Measurements from ENCODE around the gene SPIRE1.

The SPIRE1 gene

DNA sequence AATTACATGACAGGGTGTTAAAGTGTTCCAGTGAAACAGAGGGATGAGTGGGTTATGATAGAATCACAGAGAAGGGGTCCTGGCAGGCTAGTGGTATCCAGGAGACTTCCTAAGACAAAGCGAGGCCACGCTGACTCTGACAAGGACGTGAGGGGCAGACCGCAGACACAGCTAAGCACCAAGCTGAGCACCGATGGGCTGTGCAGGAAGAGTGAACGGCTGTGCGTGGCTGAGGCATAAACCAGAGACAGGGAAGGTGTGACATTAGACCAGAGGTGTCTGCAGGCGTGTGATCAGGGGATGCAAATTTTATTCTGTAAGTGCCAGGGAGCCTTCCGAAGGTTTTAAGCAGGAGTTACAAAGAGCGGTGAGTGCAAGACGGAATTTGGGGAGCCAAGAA lies 180.3 kb downstream of the SPIRE1 start:
- WGBS, 2 experiments: 82 to 83% methylated on average over 11 of the region's 11 CpGs

DNA sequence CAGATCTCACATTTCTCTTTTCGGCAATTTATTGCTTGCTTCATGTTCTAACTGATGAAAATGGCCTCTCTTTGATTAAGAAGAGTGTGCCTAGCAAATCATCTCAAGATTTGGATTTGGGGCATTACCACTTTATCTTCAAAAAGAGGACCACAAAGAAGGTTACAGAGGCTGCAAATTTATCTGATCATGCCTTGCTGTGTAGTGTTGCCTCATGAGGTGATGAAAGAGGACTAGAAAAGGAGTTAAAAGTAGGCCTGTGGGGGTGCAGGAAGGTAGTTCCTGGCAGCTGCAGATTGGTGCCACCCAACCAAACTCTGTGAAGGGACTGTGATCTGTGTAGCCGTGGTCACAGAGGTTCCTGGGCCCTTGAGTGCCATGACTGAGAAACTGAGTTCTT lies 181.0 kb downstream of the SPIRE1 start:
- Histone ChIP-seq H3K27ac (ENCODE audit: insufficient read depth, low read depth, low read length, poor library complexity, severe bottlenecking) (no peak overlapping the region), H3K36me3 (ENCODE audit: control insufficient read depth, insufficient read depth, low read length) (no peaks in the 10 kb centered on the region), H3K4me3 (ENCODE audit: insufficient read depth, low read depth, low read length) (no peak overlapping the region), H3K9me3 (ENCODE audit: control insufficient read depth, low read length) (no peaks in the 10 kb centered on the region), H3K4me1 (ENCODE audit: control insufficient read depth, insufficient read depth, low read length) (peaks cover 4% of the 10 kb centered on the region), H3K27me3 (ENCODE audit: control insufficient read depth, insufficient read depth, low read length, poor library complexity, severe bottlenecking) (no peaks in the 10 kb centered on the region)
- 89 to 95% methylated on average over 2 of the region's 2 CpGs for WGBS, 2 experiments

More for the DNA sequence above, 180.3 kb downstream of the SPIRE1 start:
- Histone ChIP-seq H3K9me3 (ENCODE audit: control insufficient read depth, low read length) (no peaks in the 10 kb centered on the region), H3K27me3 (ENCODE audit: control insufficient read depth, insufficient read depth, low read length, poor library complexity, severe bottlenecking) (no peaks in the 10 kb centered on the region), H3K27ac (ENCODE audit: insufficient read depth, low read depth, low read length, poor library complexity, severe bottlenecking) (no peak overlapping the region), H3K4me3 (ENCODE audit: insufficient read depth, low read depth, low read length) (no peak overlapping the region), H3K36me3 (ENCODE audit: control insufficient read depth, insufficient read depth, low read length) (no peaks in the 10 kb centered on the region), H3K4me1 (ENCODE audit: control insufficient read depth, insufficient read depth, low read length) (peaks cover 4% of the 10 kb centered on the region)

DNA sequence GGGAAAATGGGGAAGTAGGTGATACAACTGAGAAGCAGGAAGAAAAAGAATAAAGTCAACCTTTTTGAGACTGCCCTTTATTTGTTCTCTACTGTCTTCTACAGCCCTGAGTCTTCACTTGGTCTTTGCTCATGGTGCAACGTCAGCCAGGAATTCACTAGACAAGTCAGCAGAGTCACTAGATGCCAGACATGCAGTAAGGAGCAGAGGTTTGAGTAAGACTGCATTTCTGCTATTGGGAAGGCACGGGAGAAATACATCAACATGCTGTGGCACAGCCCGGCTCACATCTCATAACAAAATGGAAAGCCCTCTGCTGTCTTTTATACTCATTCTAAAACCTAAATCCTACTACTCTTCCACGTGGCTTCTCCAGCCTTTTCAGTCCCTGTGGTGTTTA lies 183.0 kb downstream of the SPIRE1 start:
- Histone ChIP-seq H3K4me1 (ENCODE audit: control insufficient read depth, insufficient read depth, low read length) (no peaks in the 10 kb centered on the region), H3K27ac (ENCODE audit: insufficient read depth, low read depth, low read length, poor library complexity, severe bottlenecking) (no peak overlapping the region), H3K4me3 (ENCODE audit: insufficient read depth, low read depth, low read length) (no peak overlapping the region), H3K27me3 (ENCODE audit: control insufficient read depth, insufficient read depth, low read length, poor library complexity, severe bottlenecking) (no peaks in the 10 kb centered on the region), H3K36me3 (ENCODE audit: control insufficient read depth, insufficient read depth, low read length) (no peaks in the 10 kb centered on the region), H3K9me3 (ENCODE audit: control insufficient read depth, low read length) (no peaks in the 10 kb centered on the region)
- WGBS, 2 experiments: 87 to 89% methylated on average over 4 of the region's 4 CpGs

DNA sequence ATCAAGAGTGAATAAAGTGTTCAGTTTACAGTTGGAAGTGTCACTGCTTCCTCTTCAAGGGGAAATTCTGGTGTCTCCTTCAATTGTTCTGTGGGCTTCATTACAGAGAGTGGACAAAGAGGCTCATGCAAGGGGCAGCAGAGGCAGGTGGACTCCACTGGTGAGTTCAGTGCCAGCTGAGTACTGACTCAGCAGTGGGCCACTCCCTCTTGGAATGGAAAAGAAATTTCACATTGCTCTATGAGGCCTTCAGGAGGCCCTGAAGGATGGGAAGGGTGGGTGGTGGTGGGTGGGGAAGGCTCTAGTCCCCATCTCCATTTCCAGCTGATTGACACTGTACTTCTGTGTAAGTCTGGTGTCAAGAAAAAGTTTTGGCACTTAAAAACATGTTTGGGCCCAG lies 183.8 kb downstream of the SPIRE1 start:
- Histone ChIP-seq H3K36me3 (ENCODE audit: control insufficient read depth, insufficient read depth, low read length) (no peaks in the 10 kb centered on the region), H3K27me3 (ENCODE audit: control insufficient read depth, insufficient read depth, low read length, poor library complexity, severe bottlenecking) (no peaks in the 10 kb centered on the region), H3K27ac (ENCODE audit: insufficient read depth, low read depth, low read length, poor library complexity, severe bottlenecking) (no peak overlapping the region), H3K4me1 (ENCODE audit: control insufficient read depth, insufficient read depth, low read length) (no peaks in the 10 kb centered on the region), H3K9me3 (ENCODE audit: control insufficient read depth, low read length) (no peaks in the 10 kb centered on the region), H3K4me3 (ENCODE audit: insufficient read depth, low read depth, low read length) (no peak overlapping the region)

DNA sequence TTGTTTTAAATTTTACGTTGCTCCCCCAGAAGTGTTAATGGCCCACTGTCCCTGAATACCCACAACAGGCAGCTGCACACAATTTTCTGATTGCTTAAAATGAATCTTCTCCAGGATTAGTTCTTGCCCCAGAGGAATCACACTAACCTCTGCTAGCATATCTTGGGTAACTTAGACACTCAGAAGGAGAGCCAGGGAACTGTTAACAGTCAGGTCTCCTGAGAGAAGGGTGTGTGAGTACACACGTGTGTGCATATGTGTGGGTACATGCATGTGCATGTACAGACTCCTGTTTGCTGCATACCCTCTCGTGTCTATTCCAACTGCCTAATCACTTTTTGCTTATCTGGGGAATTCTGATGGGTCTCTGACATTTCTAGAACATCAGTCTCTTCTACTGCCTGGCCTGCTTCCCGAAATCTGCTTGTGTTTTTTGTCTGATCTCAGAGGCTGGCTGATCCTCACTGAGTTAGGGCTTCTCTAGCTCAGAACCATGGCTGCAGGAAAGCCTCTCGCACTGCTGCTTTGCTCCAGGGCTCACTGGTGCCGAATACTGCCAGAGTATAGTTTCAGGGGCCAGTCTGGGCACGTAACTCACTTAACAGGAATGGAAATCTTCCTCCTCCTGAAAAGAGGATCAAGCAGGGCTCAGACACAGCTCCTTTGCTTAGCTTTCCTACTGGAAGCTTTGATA lies 187.4 kb downstream of the SPIRE1 start:
- Histone ChIP-seq H3K27ac (ENCODE audit: insufficient read depth, low read depth, low read length, poor library complexity, severe bottlenecking) (peak overlapping the region; percentile 33), H3K36me3 (ENCODE audit: control insufficient read depth, insufficient read depth, low read length) (no peaks in the 10 kb centered on the region)
- WGBS, 2 experiments: 89% methylated on average over 7 of the region's 7 CpGs

DNA sequence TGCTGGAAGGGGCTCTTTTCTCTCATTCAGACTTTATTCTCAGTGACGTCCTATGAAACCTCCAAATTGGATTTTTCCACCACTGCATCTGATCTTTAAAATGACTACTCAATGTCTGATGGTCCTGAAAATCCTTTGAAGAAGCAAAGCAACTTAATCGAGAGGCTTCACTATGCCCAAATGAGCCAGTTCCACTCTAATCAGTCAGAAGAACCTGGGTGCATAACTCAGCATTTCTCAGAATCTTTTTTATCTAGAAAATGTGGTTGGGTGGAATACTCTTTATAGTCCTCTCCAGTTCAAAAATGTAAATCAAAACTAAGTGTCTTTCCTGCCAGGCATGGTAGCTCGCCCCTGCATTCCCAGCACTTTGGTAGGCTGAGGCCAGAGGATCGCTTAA lies 189.5 kb downstream of the SPIRE1 start:
- Histone ChIP-seq H3K4me3 (ENCODE audit: insufficient read depth, low read depth, low read length) (no peak overlapping the region), H3K27me3 (ENCODE audit: control insufficient read depth, insufficient read depth, low read length, poor library complexity, severe bottlenecking) (no peaks in the 10 kb centered on the region), H3K9me3 (ENCODE audit: control insufficient read depth, low read length) (no peaks in the 10 kb centered on the region), H3K36me3 (ENCODE audit: control insufficient read depth, insufficient read depth, low read length) (no peaks in the 10 kb centered on the region), H3K4me1 (ENCODE audit: control insufficient read depth, insufficient read depth, low read length) (no peaks in the 10 kb centered on the region), H3K27ac (ENCODE audit: insufficient read depth, low read depth, low read length, poor library complexity, severe bottlenecking) (no peak overlapping the region)
- 89 to 94% methylated on average over 4 of the region's 4 CpGs for WGBS, 2 experiments

More for the DNA sequence above, 187.4 kb downstream of the SPIRE1 start:
- Histone ChIP-seq H3K4me3 (ENCODE audit: insufficient read depth, low read depth, low read length) (no peak overlapping the region), H3K4me1 (ENCODE audit: control insufficient read depth, insufficient read depth, low read length) (no peaks in the 10 kb centered on the region), H3K9me3 (ENCODE audit: control insufficient read depth, low read length) (no peaks in the 10 kb centered on the region), H3K27me3 (ENCODE audit: control insufficient read depth, insufficient read depth, low read length, poor library complexity, severe bottlenecking) (no peaks in the 10 kb centered on the region)

DNA sequence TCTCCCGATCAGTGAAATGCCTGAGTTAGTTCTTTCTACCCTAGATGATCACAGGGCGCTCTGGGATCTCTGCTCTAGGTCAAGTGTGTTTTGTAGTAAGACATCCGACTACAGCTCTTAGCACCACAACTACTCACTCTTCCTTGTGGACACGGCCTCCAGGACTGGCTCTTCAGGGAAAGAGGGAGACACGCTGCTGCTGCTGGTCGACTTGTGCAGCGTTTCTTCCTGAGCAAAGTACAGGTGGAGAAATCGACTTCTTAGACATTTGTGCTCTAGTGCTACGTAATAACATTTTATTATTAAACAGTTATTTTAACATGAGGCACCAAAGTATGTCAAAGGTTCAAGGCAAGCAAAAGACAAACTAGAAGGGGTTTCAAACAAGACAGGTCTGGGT lies 193.2 kb downstream of the SPIRE1 start:
- Histone ChIP-seq H3K27ac (ENCODE audit: insufficient read depth, low read depth, low read length, poor library complexity, severe bottlenecking) (no peak overlapping the region), H3K27me3 (ENCODE audit: control insufficient read depth, insufficient read depth, low read length, poor library complexity, severe bottlenecking) (no peaks in the 10 kb centered on the region), H3K36me3 (ENCODE audit: control insufficient read depth, insufficient read depth, low read length) (no peaks in the 10 kb centered on the region), H3K4me1 (ENCODE audit: control insufficient read depth, insufficient read depth, low read length) (no peaks in the 10 kb centered on the region), H3K4me3 (ENCODE audit: insufficient read depth, low read depth, low read length) (no peak overlapping the region), H3K9me3 (ENCODE audit: control insufficient read depth, low read length) (no peaks in the 10 kb centered on the region)
- 93% methylated on average over 8 to 9 of the region's 9 CpGs for WGBS, 2 experiments

DNA sequence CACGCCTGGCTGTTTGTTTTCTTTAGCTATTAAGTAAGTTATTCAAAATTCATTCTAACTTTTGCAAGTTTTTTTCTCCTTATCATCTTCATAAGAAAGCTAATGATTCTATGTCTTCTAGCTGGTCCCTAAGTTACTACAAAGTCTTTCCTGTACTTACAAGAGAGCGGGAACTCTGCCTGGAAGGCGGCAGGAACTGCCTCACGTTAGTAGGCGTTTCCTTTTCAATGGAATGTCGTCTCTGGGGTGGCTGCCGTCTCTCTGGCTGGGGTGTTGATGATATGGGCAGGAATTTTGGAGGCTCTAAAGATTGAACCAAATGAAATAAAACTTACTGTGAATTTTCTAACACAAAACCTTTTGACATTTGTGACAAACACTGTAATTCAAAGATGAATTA lies 194.7 kb downstream of the SPIRE1 start:
- H3K9me3 ChIP-seq (ENCODE audit: control insufficient read depth, low read length): no peaks in the 10 kb centered on the region
- no peaks in the 10 kb centered on the region for H3K36me3 ChIP-seq (ENCODE audit: control insufficient read depth, insufficient read depth, low read length)
- 76 to 82% methylated on average over 6 to 7 of the region's 7 CpGs for whole genome bisulfite sequencing, 2 experiments
- no peak overlapping the region for H3K4me3 ChIP-seq (ENCODE audit: insufficient read depth, low read depth, low read length)
- H3K4me1 ChIP-seq (ENCODE audit: control insufficient read depth, insufficient read depth, low read length): no peaks in the 10 kb centered on the region
- no peak overlapping the region for H3K27ac ChIP-seq (ENCODE audit: insufficient read depth, low read depth, low read length, poor library complexity, severe bottlenecking)
- no peaks in the 10 kb centered on the region for H3K27me3 ChIP-seq (ENCODE audit: control insufficient read depth, insufficient read depth, low read length, poor library complexity, severe bottlenecking)

DNA sequence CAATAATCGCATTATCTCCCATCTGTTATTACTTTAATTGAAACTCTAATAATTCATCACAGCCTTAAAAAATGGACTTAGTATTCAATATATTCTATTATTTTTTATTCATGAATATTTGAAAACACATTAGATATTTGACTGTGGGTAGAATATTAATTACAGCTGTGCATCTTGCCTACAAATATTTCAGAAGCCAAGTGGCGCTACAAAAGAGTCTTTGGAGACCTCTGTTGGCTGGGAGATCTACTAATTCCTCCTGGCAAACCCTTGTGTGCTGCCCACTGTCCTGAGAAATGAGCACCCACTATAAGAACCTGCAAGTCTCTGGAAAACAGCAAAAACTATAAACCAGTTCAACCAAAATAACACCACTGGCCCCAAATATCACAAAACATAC lies 195.7 kb downstream of the SPIRE1 start:
- no peak overlapping the region for H3K4me3 ChIP-seq (ENCODE audit: insufficient read depth, low read depth, low read length)
- 98 to 99% methylated on average over 2 of the region's 2 CpGs for WGBS, 2 experiments
- H3K27me3 ChIP-seq (ENCODE audit: control insufficient read depth, insufficient read depth, low read length, poor library complexity, severe bottlenecking): no peaks in the 10 kb centered on the region
- H3K9me3 ChIP-seq (ENCODE audit: control insufficient read depth, low read length): no peaks in the 10 kb centered on the region
- H3K27ac ChIP-seq (ENCODE audit: insufficient read depth, low read depth, low read length, poor library complexity, severe bottlenecking): no peak overlapping the region
- no peaks in the 10 kb centered on the region for H3K36me3 ChIP-seq (ENCODE audit: control insufficient read depth, insufficient read depth, low read length)
- no peaks in the 10 kb centered on the region for H3K4me1 ChIP-seq (ENCODE audit: control insufficient read depth, insufficient read depth, low read length)

DNA sequence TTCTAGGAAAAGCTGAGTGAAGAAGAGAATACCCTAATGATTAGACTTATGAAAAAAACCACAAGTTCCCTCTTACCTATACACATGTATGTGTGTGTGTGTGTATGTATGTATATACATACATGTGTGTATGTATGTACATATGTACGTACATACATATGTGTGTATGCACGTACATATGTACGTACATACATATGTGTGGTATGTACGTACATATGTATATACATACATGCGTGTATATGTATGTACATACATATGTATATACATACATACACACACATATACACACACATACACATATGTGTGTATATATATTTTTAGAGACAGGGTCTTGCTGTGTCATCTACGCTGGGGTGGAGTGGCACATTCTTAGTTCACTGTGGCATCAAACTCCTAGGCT lies 196.6 kb downstream of the SPIRE1 start:
- no peaks in the 10 kb centered on the region for H3K9me3 ChIP-seq (ENCODE audit: control insufficient read depth, low read length)
- 95 to 97% methylated on average over 2 to 3 of the region's 6 CpGs for WGBS, 2 experiments
- no peaks in the 10 kb centered on the region for H3K4me1 ChIP-seq (ENCODE audit: control insufficient read depth, insufficient read depth, low read length)
- H3K27me3 ChIP-seq (ENCODE audit: control insufficient read depth, insufficient read depth, low read length, poor library complexity, severe bottlenecking): no peaks in the 10 kb centered on the region
- no peak overlapping the region for H3K4me3 ChIP-seq (ENCODE audit: insufficient read depth, low read depth, low read length)
- H3K27ac ChIP-seq (ENCODE audit: insufficient read depth, low read depth, low read length, poor library complexity, severe bottlenecking): no peak overlapping the region
- no peaks in the 10 kb centered on the region for H3K36me3 ChIP-seq (ENCODE audit: control insufficient read depth, insufficient read depth, low read length)

DNA sequence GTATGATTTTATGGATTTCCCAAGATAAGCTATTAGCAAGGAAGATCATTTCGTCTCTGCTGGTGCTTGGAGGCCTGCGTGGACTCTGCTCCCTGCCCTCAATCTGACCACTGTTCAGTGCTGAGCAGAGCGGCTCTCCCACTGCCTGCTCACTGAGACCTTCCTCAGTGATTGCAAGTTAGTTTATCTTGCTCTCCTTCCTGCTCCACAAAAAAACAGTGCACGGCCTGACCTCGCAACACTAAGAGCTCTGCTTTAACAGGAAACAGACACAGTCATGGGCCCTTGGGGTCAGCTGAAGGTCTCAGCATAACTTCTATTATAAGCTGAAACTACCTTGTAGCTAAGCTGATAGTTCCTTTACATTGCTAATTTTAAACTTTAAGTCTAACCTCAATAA lies 197.0 kb downstream of the SPIRE1 start:
- Histone ChIP-seq H3K36me3 (ENCODE audit: control insufficient read depth, insufficient read depth, low read length) (no peaks in the 10 kb centered on the region), H3K9me3 (ENCODE audit: control insufficient read depth, low read length) (no peaks in the 10 kb centered on the region), H3K4me1 (ENCODE audit: control insufficient read depth, insufficient read depth, low read length) (no peaks in the 10 kb centered on the region), H3K4me3 (ENCODE audit: insufficient read depth, low read depth, low read length) (no peak overlapping the region), H3K27ac (ENCODE audit: insufficient read depth, low read depth, low read length, poor library complexity, severe bottlenecking) (no peak overlapping the region), H3K27me3 (ENCODE audit: control insufficient read depth, insufficient read depth, low read length, poor library complexity, severe bottlenecking) (no peaks in the 10 kb centered on the region)
- 94 to 97% methylated on average over 5 of the region's 5 CpGs for WGBS, 2 experiments

All from ectodermal cell (in vitro differentiated cells).